HG02759 (cell line): ENCODE results near the gene BAHCC1.

Experiments
- ATAC-seq: cut with Tn5 transposase; IDR thresholded peaks from one replicate; pipeline ENCODE4 v1.9.1; 2021; ENCODE audit warnings: mild to moderate bottlenecking, moderate library complexity; ENCODE audit not compliant: unreplicated experiment

BAHCC1 gene

GRCh38 chr17:81396722-81397313 is 1.6 kb downstream of the BAHCC1 start:
- ATAC-seq: no peak

- ATAC-seq: no peak
These were observed 2.3 kb downstream of the BAHCC1 start for GRCh38 chr17:81397314-81398175.

GRCh38 chr17:81398176-81398831 is 3.0 kb downstream of the BAHCC1 start:
- no peak for ATAC-seq

- ATAC-seq: no peak
These were observed 3.7 kb downstream of the BAHCC1 start for GRCh38 chr17:81398832-81399411.

GRCh38 chr17:81399481-81400153 is 4.4 kb downstream of the BAHCC1 start:
- ATAC-seq: no peak

GRCh38 chr17:81400154-81400977 is 5.1 kb downstream of the BAHCC1 start:
- ATAC-seq: no peak

- no peak for ATAC-seq
These were observed 5.9 kb downstream of the BAHCC1 start for GRCh38 chr17:81400996-81401722.

GRCh38 chr17:81401723-81402529 is 6.7 kb downstream of the BAHCC1 start:
- no peak for ATAC-seq

- no peak for ATAC-seq
These were observed 7.3 kb downstream of the BAHCC1 start for GRCh38 chr17:81402530-81402941.

- ATAC-seq: no peak
These were observed 7.8 kb downstream of the BAHCC1 start for GRCh38 chr17:81402981-81403467.

- no peak for ATAC-seq
These were observed 8.6 kb downstream of the BAHCC1 start for GRCh38 chr17:81403671-81404534.

GRCh38 chr17:81404558-81405165 is 9.4 kb downstream of the BAHCC1 start:
- ATAC-seq: no peak

- ATAC-seq: no peak
These were observed 10.2 kb downstream of the BAHCC1 start for GRCh38 chr17:81405411-81405872.

- ATAC-seq: no peak
These were observed 11.1 kb downstream of the BAHCC1 start for GRCh38 chr17:81406117-81406953.

- ATAC-seq: no peak
These were observed 12.8 kb downstream of the BAHCC1 start for GRCh38 chr17:81408049-81408448.
